H1 (cell line): ENCODE results near the gene SPACA5. TPM values are rescaled to one million over a fixed set of nuclear protein-coding genes. Genes with fewer than 3 reads are reported as not detected.
A peak's percentile ranks its signal among the peaks of the same experiment; 100 is the strongest.

Experiments
- CHD1 ChIP-seq: IDR thresholded peaks from 2 replicates; pipeline ENCODE4 v1.6.1; 2012; ENCODE audit warnings: low read depth, low read length, improper control_type of control experiment
- CHD7 ChIP-seq: fragments of 300-600 bp; sonication (generic); IDR thresholded peaks from 2 replicates; pipeline ENCODE4 v1.7.1; 2012; ENCODE audit warnings: low read length, moderate library complexity, mild to moderate bottlenecking, inconsistent platforms; ENCODE audit not compliant: insufficient replicate concordance
- JUN ChIP-seq: IDR thresholded peaks from 2 replicates; pipeline ENCODE4 v1.6.1; 2011; ENCODE audit warnings: low read depth, mild to moderate bottlenecking, improper control_type of control experiment, low read length
- RAD21 ChIP-seq, 2 experiments: IDR thresholded peaks in 1 of 2; conservative IDR thresholded peaks in 1 of 2; 2 replicates each; pipeline ENCODE4 v1.6.1; 2011; ENCODE audit warnings: low read depth in 2 of 2, low read length in 2 of 2, improper control_type of control experiment in 1 of 2, inconsistent platforms in 1 of 2, mild to moderate bottlenecking in 1 of 2, moderate library complexity in 1 of 2
- RBBP5 ChIP-seq: IDR thresholded peaks from 2 replicates; pipeline ENCODE4 v1.7.1; 2012; ENCODE audit warnings: low read depth, mild to moderate bottlenecking, inconsistent platforms, low read length, moderate library complexity, borderline replicate concordance
- SRF ChIP-seq: IDR thresholded peaks from 2 replicates; pipeline ENCODE4 v1.6.1; 2011; ENCODE audit warnings: mild to moderate bottlenecking, low read depth, low read length, moderate library complexity
- TCF12 ChIP-seq: IDR thresholded peaks from 2 replicates; pipeline ENCODE4 v1.6.1; 2011; ENCODE audit warnings: low read depth, mild to moderate bottlenecking, low read length
- ZNF274 ChIP-seq: IDR thresholded peaks from 2 replicates; pipeline ENCODE4 v1.7.0; 2012; ENCODE audit warnings: low read length, borderline replicate concordance; ENCODE audit errors: extremely low read depth
- polyA plus RNA-seq, 7 experiments: library from polyadenylated mRNA; depleted of rRNA in 3 of 7; stranded (reverse) in 5 of 7; unstranded in 2 of 7; fragments of >200 nt in 5 of 7; fragments of 200-250 nt in 2 of 7; gene quantifications; 1 replicate in 5 of 7; 2 replicates in 1 of 7; 4 replicates in 1 of 7; pipeline versions ENCODE4 v1.2.1 to v1.2.3, GENCODE V29; 2011 to 2013; ENCODE audit warnings: missing spikeins in 2 of 7, mixed read lengths in 2 of 7
- total RNA-seq: library from RNA; stranded (reverse); fragmentation: NEBNext Ultra II Directional; extraction: Animal tissue kit (Norgen Biotek cat#: 25700); gene quantifications from 2 replicates; pipeline ENCODE4 v1.2.1, GENCODE V29; 2021
- TF ChIP-seq, protein P1 (sequence below), 3 experiments: IDR thresholded peaks; 1 replicate in 2 of 3; 2 replicates in 1 of 3; pipeline versions ENCODE4 v1.5.1 to v1.6.1; 2011; ENCODE audit warnings: low read length in 3 of 3, mild to moderate bottlenecking in 3 of 3, inconsistent platforms in 2 of 3, low read depth in 1 of 3, moderate library complexity in 1 of 3; ENCODE audit not compliant: insufficient read depth in 1 of 3; ENCODE audit errors: control extremely low read depth in 1 of 3

Gene SPACA5
- total and polyA plus RNA-seq, 2 of the 8 experiments (the other 6 are each of a cell fraction or from before 2014, with no cell fraction given) = 0.26 TPM; not detected in 1

- no peak for TF ChIP-seq CHD7
- no peak for TF ChIP-seq ZNF274
- TF ChIP-seq, protein P1, sequence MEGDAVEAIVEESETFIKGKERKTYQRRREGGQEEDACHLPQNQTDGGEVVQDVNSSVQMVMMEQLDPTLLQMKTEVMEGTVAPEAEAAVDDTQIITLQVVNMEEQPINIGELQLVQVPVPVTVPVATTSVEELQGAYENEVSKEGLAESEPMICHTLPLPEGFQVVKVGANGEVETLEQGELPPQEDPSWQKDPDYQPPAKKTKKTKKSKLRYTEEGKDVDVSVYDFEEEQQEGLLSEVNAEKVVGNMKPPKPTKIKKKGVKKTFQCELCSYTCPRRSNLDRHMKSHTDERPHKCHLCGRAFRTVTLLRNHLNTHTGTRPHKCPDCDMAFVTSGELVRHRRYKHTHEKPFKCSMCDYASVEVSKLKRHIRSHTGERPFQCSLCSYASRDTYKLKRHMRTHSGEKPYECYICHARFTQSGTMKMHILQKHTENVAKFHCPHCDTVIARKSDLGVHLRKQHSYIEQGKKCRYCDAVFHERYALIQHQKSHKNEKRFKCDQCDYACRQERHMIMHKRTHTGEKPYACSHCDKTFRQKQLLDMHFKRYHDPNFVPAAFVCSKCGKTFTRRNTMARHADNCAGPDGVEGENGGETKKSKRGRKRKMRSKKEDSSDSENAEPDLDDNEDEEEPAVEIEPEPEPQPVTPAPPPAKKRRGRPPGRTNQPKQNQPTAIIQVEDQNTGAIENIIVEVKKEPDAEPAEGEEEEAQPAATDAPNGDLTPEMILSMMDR (IDR thresholded peaks at IDR 0.05; ENCODE audit: control extremely low read depth in 1 of 3, insufficient read depth in 1 of 3, low read depth in 1 of 3, low read length in 3 of 3) = peak in 2 of 3 experiments; percentile 59 to 63; a peak in 3 of 4 replicates
- TF ChIP-seq SRF = no peak
- no peak for TF ChIP-seq CHD1
- TF ChIP-seq RAD21 (IDR thresholded peaks at IDR 0.05 in 1 of 2, conservative IDR thresholded peaks at IDR 0.05 in 1 of 2; ENCODE audit: low read depth in 2 of 2, low read length in 2 of 2) = peak; percentile 70 to 78
- no peak for TF ChIP-seq RBBP5
- TF ChIP-seq JUN = no peak
- TF ChIP-seq TCF12 = no peak
These were observed 18.8 kb downstream of the SPACA5 start (continued) for GRCh38 chrX:48025561-48025960.
